Prostate gland (tissue), 2 donors: ENCODE measurements around the gene TREX2. TPM values are rescaled to one million over a fixed set of nuclear protein-coding genes. Genes with fewer than 3 reads are reported as not detected.

Experiments
- DNase-seq: peaks from one replicate; pipeline ENCODE4 v3.0.0-alpha.2; 2019; ENCODE audit warnings: low spot score
- H3K27ac ChIP-seq, 2 donors: fragments of 200-600 bp; sonication (generic); 2 replicates each; pipeline ENCODE4 v1.5.1; 2017 to 2019
- H3K27me3 ChIP-seq: fragments of 200-600 bp; sonication (generic); replicated peaks from 2 replicates; pipeline ENCODE4 v1.5.1; 2019; ENCODE audit not compliant: insufficient read depth
- H3K36me3 ChIP-seq, 2 donors: fragments of 200-600 bp; sonication (generic); 1 replicate in 1 of 2; 2 replicates in 1 of 2; pipeline versions ENCODE4 v1.5.1 to v1.8.1; 2017 to 2019
- H3K4me1 ChIP-seq: fragments of 200-600 bp; sonication (generic); replicated peaks from 2 replicates; pipeline ENCODE4 v1.5.1; 2019
- H3K4me3 ChIP-seq, 2 donors: fragments of 200-600 bp; sonication (generic); 2 replicates each; pipeline ENCODE4 v1.5.1; 2017 to 2019
- H3K9me3 ChIP-seq: fragments of 200-600 bp; sonication (generic); 2 replicates; pipeline ENCODE4 v1.5.1; 2017
- CTCF ChIP-seq, 4 experiments: fragments of 200-600 bp in 2 of 4; fragments of 450-650 bp in 2 of 4; sonication (generic) in 2 of 4; IDR thresholded peaks; 1 replicate in 3 of 4; 2 replicates in 1 of 4; pipeline ENCODE4 v1.5.1; 2016 to 2019; ENCODE audit warnings: antibody characterized with exemption in 4 of 4, mild to moderate bottlenecking in 2 of 4, moderate library complexity in 2 of 4
- POLR2A ChIP-seq: fragments of 450-650 bp; IDR thresholded peaks from one replicate; pipeline ENCODE4 v1.6.1; 2016; ENCODE audit warnings: antibody characterized with exemption, mild to moderate bottlenecking
- POLR2AphosphoS5 ChIP-seq: sonication (generic); formaldehyde crosslinking; IDR thresholded peaks from one replicate; pipeline ENCODE4 v1.6.1; 2017; ENCODE audit warnings: antibody characterized with exemption
- WGBS: methylation state at CpG from one replicate; pipeline ENCODE4 v1.1.5; 2018; 5-methylcytosine and 5-hydroxymethylcytosine counted together
- intact Hi-C: fragments of 100-400 bp; cut with DNase I; formaldehyde crosslinking; loops from one replicate; pipeline ENCODE4 v1.14.2; 2022
- total RNA-seq, 2 donors: library from RNA; depleted of rRNA; stranded (reverse); fragments of >200 nt; gene quantifications; one replicate each; pipeline ENCODE4 v1.1.0, GENCODE V29; 2016

The TREX2 gene
- total RNA-seq, 2 donors from 2014 or later, result 5.8 to 6.3 TPM

GRCh38 chrX:153441981-153442380 lies 3.9 kb downstream of the TREX2 start:
- Histone ChIP-seq H3K4me1 (no peaks in the 10 kb centered on the region), H3K4me3 (no peak overlapping the region), H3K27me3 (no peaks in the 10 kb centered on the region), H3K9me3 (no peaks in the 10 kb centered on the region), H3K27ac (no peak overlapping the region), H3K36me3 (no peaks in the 10 kb centered on the region)
- WGBS, result 0% methylated on average over 1 of the region's 9 CpGs
- TF ChIP-seq POLR2AphosphoS5 (no peak), POLR2A (no peak), CTCF (IDR thresholded peaks at IDR 0.05) (no peak)
- intact Hi-C loops, result no loop called here
- DNase-seq, result no peak

GRCh38 chrX:153441296-153441695 lies 4.6 kb downstream of the TREX2 start:
- H3K4me1 ChIP-seq, result no peaks in the 10 kb centered on the region
- no peak overlapping the region for H3K27ac ChIP-seq
- TF ChIP-seq POLR2A, result no peak
- TF ChIP-seq CTCF (IDR thresholded peaks at IDR 0.05), result no peak
- no peak for TF ChIP-seq POLR2AphosphoS5
- H3K4me3 ChIP-seq, result no peak overlapping the region
- no peaks in the 10 kb centered on the region for H3K9me3 ChIP-seq
- no peaks in the 10 kb centered on the region for H3K36me3 ChIP-seq
- DNase-seq, result no peak
- H3K27me3 ChIP-seq, result no peaks in the 10 kb centered on the region
- intact Hi-C loops, result no loop called here
- 30% methylated on average over 7 of the region's 7 CpGs for WGBS

GRCh38 chrX:153440556-153441135 lies 5.2 kb downstream of the TREX2 start:
- Histone ChIP-seq H3K36me3 (no peaks in the 10 kb centered on the region), H3K4me1 (no peaks in the 10 kb centered on the region), H3K4me3 (no peak overlapping the region), H3K27me3 (no peaks in the 10 kb centered on the region), H3K9me3 (no peaks in the 10 kb centered on the region), H3K27ac (no peak overlapping the region)
- DNase-seq, result no peak
- intact Hi-C loops, result no loop called here
- no peak for TF ChIP-seq POLR2AphosphoS5
- no peak for TF ChIP-seq POLR2A
- WGBS, result 84% methylated on average over 7 of the region's 13 CpGs

- DNase-seq, result no peak
- Histone ChIP-seq H3K27me3 (no peaks in the 10 kb centered on the region), H3K4me1 (no peaks in the 10 kb centered on the region), H3K36me3 (no peaks in the 10 kb centered on the region), H3K4me3 (no peak overlapping the region), H3K27ac (no peak overlapping the region), H3K9me3 (no peaks in the 10 kb centered on the region)
- intact Hi-C loops, result no loop called here
- WGBS, result 91% methylated on average over 4 of the region's 4 CpGs
- no peak for TF ChIP-seq POLR2AphosphoS5
Observed at GRCh38 chrX:153439977-153440376, 5.9 kb downstream of the TREX2 start.

- TF ChIP-seq POLR2AphosphoS5 (no peak), CTCF (IDR thresholded peaks at IDR 0.05) (no peak), POLR2A (no peak)
- no peaks in the 10 kb centered on the region for H3K36me3 ChIP-seq
- no peaks in the 10 kb centered on the region for H3K4me1 ChIP-seq
- H3K4me3 ChIP-seq, result no peak overlapping the region
- H3K27ac ChIP-seq, result no peak overlapping the region
- intact Hi-C loops, result no loop called here
- H3K27me3 ChIP-seq, result no peaks in the 10 kb centered on the region
- no peak for DNase-seq
- 19% methylated on average over 8 of the region's 8 CpGs for WGBS
- H3K9me3 ChIP-seq, result no peaks in the 10 kb centered on the region
Observed at GRCh38 chrX:153438532-153438931, 7.3 kb downstream of the TREX2 start.

GRCh38 chrX:153435845-153436244 lies 10.0 kb downstream of the TREX2 start:
- Histone ChIP-seq H3K36me3 (no peaks in the 10 kb centered on the region), H3K27me3 (no peaks in the 10 kb centered on the region), H3K4me3 (no peak overlapping the region), H3K9me3 (no peaks in the 10 kb centered on the region), H3K4me1 (no peaks in the 10 kb centered on the region), H3K27ac (no peak overlapping the region)
- intact Hi-C loops, result no loop called here
- DNase-seq, result no peak
- WGBS, result 50% methylated on average over 3 of the region's 3 CpGs
- TF ChIP-seq CTCF (IDR thresholded peaks at IDR 0.05) (no peak), POLR2AphosphoS5 (no peak)
